Measurements from ENCODE around the gene EEPD1.
"Not testable (repeated sequence)": the region's sequence is repeated elsewhere in the genome, so short reads cannot be mapped to it uniquely, and the experiment has no call there.

DNA sequence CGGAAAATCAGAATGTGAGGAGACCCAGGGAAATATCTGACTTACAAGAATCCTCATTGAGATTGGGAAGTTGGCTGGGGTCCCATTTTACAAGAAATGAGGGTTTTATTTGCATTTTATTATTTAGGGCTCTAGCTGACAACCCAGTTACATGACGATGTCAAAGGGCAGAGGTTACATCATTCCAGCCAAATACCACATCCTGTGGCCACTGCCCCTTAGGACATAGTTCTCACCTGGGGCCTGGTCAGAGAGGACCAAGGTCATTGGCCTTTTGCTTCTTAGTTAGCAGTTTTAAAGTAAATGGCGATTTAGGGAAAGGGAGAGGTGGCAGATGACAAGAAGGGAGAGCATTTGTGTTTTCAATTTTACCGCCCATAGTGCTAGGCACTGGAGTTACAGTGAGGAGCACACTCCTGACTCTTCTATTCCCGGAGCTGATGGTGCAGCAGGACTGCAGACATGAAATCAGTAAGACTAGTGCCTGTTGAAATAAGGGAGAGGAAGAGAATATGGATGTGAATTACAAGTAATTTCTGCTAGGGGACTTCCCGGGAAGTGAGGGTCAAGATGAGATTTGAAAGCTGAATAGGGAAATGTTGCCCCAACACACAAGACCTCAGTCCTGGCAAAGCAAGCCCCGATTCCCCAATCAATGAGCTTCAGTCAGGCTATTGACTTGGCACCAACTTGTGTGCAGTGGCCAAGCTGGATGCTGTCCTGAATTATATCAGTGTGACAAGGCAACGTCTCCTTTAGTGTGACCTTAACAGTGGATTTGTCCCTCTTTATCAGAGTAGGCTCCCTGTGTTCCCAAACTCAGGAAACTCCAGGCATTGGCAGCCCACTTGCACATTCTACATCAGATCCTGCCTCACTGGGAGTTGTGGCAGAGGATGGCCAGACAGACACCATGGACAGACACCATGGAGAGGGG lies 45.8 kb upstream of the EEPD1 start:
- not testable (repeated sequence) for TF ChIP-seq CTCF (IDR thresholded peaks at IDR 0.05); POLR2A (IDR thresholded peaks at IDR 0.05); POLR2AphosphoS5 (IDR thresholded peaks at IDR 0.05; ENCODE audit: insufficient read depth in 1 of 2, low read depth in 1 of 2)
